CD14-positive monocyte (primary cell): ENCODE measurements around the gene RRAD. TPM values are rescaled to one million over a fixed set of nuclear protein-coding genes. Genes with fewer than 3 reads are reported as not detected.
"Not testable (repeated sequence)": the region's sequence is repeated elsewhere in the genome, so short reads cannot be mapped to it uniquely, and the experiment has no call there.

Experiments used
- DNase-seq, 3 donors: peaks; one replicate each; pipeline ENCODE4 v3.0.0-alpha.2; 2011 to 2022
- H2AFZ ChIP-seq: 2 replicates; pipeline ENCODE4 v1.6.0; 2012; ENCODE audit warnings: mild to moderate bottlenecking, low read depth, low read length, inconsistent platforms; ENCODE audit not compliant: insufficient read depth, poor library complexity, severe bottlenecking
- H3K27ac ChIP-seq, 2 donors: 1 replicate in 1 of 2; 2 replicates in 1 of 2; pipeline ENCODE4 v1.5.1; 2012 to 2013; ENCODE audit warnings: low read length in 2 of 2, control low read depth in 1 of 2, inconsistent platforms in 1 of 2, low read depth in 1 of 2, mild to moderate bottlenecking in 1 of 2
- H3K27me3 ChIP-seq, 2 donors: one replicate each; pipeline versions ENCODE4 v1.6.0 to v1.6.1; 2011 to 2013; ENCODE audit warnings: low read length in 2 of 2; ENCODE audit not compliant: control insufficient read depth in 2 of 2, insufficient read depth in 2 of 2
- H3K36me3 ChIP-seq, 2 donors: replicated peaks in 1 of 2; 1 replicate in 1 of 2; 2 replicates in 1 of 2; pipeline versions ENCODE4 v1.5.1 to v1.6.1; 2012 to 2013; ENCODE audit warnings: low read length in 2 of 2, control low read depth in 1 of 2, inconsistent platforms in 1 of 2, mild to moderate bottlenecking in 1 of 2; ENCODE audit not compliant: insufficient read depth in 2 of 2, control insufficient read depth in 1 of 2
- H3K4me1 ChIP-seq, 2 donors: 1 replicate in 1 of 2; 2 replicates in 1 of 2; pipeline versions ENCODE4 v1.5.1 to v1.6.1; 2012 to 2013; ENCODE audit warnings: low read length in 2 of 2, control low read depth in 1 of 2, inconsistent platforms in 1 of 2, mild to moderate bottlenecking in 1 of 2, moderate library complexity in 1 of 2; ENCODE audit not compliant: insufficient read depth in 2 of 2, control insufficient read depth in 1 of 2
- H3K4me2 ChIP-seq: replicated peaks from 2 replicates; pipeline ENCODE3; 2012; ENCODE audit warnings: low read length, moderate library complexity, mild to moderate bottlenecking; ENCODE audit not compliant: poor library complexity, severe bottlenecking; ENCODE audit errors: extremely low read depth
- H3K4me3 ChIP-seq, 3 experiments: fragments of 200-600 bp in 1 of 3; sonication (generic) in 1 of 3; replicated peaks in 1 of 3; 1 replicate in 2 of 3; 2 replicates in 1 of 3; pipeline ENCODE4 v1.5.1; 2011 to 2013; ENCODE audit warnings: low read length in 3 of 3, mild to moderate bottlenecking in 3 of 3, control low read depth in 2 of 3, low read depth in 2 of 3, inconsistent platforms in 1 of 3, moderate library complexity in 1 of 3
- H3K79me2 ChIP-seq: 2 replicates; pipeline ENCODE4 v1.6.0; 2012; ENCODE audit warnings: mild to moderate bottlenecking, control low read depth, inconsistent platforms, low read length, moderate library complexity; ENCODE audit not compliant: insufficient read depth
- H3K9ac ChIP-seq: 2 replicates; pipeline ENCODE4 v1.6.0; 2017; ENCODE audit warnings: low read length, mild to moderate bottlenecking; ENCODE audit not compliant: insufficient read depth, poor library complexity, severe bottlenecking
- H3K9me3 ChIP-seq, 2 donors: replicated peaks in 1 of 2; 1 replicate in 1 of 2; 2 replicates in 1 of 2; pipeline versions ENCODE4 v1.5.1 to v1.6.1; 2012 to 2013; ENCODE audit warnings: low read length in 2 of 2, control low read depth in 1 of 2; ENCODE audit not compliant: control insufficient read depth in 1 of 2, insufficient read depth in 1 of 2
- H4K20me1 ChIP-seq: 2 replicates; pipeline ENCODE4 v1.6.0; 2012; ENCODE audit warnings: mild to moderate bottlenecking, low read length, control low read depth, moderate library complexity; ENCODE audit not compliant: insufficient read depth
- H3K27ac Mint-ChIP-seq, 7 donors: one replicate each; pipeline ENCODE4 v1.8.0; 2020; ENCODE audit warnings: mild to moderate bottlenecking in 7 of 7, mixed read lengths in 7 of 7, moderate library complexity in 6 of 7, inconsistent platforms in 2 of 7
- H3K27me3 Mint-ChIP-seq, 3 donors: one replicate each; pipeline ENCODE4 v1.8.0; 2021 to 2022; ENCODE audit warnings: low read depth in 3 of 3, mild to moderate bottlenecking in 3 of 3, mixed read lengths in 3 of 3, moderate library complexity in 3 of 3, inconsistent platforms in 1 of 3
- H3K36me3 Mint-ChIP-seq, 2 donors: one replicate each; pipeline ENCODE4 v1.8.0; 2020; ENCODE audit warnings: mixed read lengths in 2 of 2, inconsistent platforms in 1 of 2, mild to moderate bottlenecking in 1 of 2
- H3K4me1 Mint-ChIP-seq: one replicate; pipeline ENCODE4 v1.8.0; 2020; ENCODE audit warnings: mild to moderate bottlenecking, mixed read lengths
- H3K4me3 Mint-ChIP-seq, 2 donors: one replicate each; pipeline ENCODE4 v1.8.0; 2020; ENCODE audit warnings: mild to moderate bottlenecking in 2 of 2, mixed read lengths in 2 of 2, moderate library complexity in 1 of 2
- H3K9me3 Mint-ChIP-seq, 7 donors: one replicate each; pipeline ENCODE4 v1.8.0; 2020 to 2022; ENCODE audit warnings: mixed read lengths in 7 of 7, mild to moderate bottlenecking in 6 of 7, moderate library complexity in 6 of 7, inconsistent platforms in 2 of 7
- CTCF ChIP-seq: fragments of 200-600 bp; IDR thresholded peaks from one replicate; pipeline ENCODE4 v1.8.0; 2022; ENCODE audit warnings: antibody characterized with exemption, mild to moderate bottlenecking
- WGBS: methylation state at CpG from one replicate; pipeline ENCODE4 v1.1.5; 2013; ENCODE audit warnings: missing lambda C conversion rate; ENCODE audit not compliant: insufficient coverage; 5-methylcytosine and 5-hydroxymethylcytosine counted together
- intact Hi-C, 2 donors: fragments of 100-400 bp; cut with micrococcal nuclease; formaldehyde crosslinking; loops; one replicate each; pipeline versions ENCODE4 v1.15.0 to v1.15.1; 2023
- polyA plus RNA-seq, 3 donors: library from polyadenylated mRNA; depleted of rRNA in 1 of 3; unstranded in 2 of 3; stranded (reverse) in 1 of 3; fragments of 300-500 nt in 2 of 3; fragments of >200 nt in 1 of 3; fragmentation: Illumina TruSeq in 2 of 3; gene quantifications; 1 replicate in 2 of 3; 2 replicates in 1 of 3; pipeline ENCODE4 v1.2.3, GENCODE V29; 2012 to 2021

Gene RRAD
- polyA plus RNA-seq, 3 donors, result 0.42 to 1.9 (median 0.55) TPM

- peak within 1 kb of the TSS; percentile 97 for H2AFZ ChIP-seq
- TF ChIP-seq CTCF, result no peak
- Mint-ChIP-seq H3K27me3 (peaks cover 0 to 2% (median 1%) of the 10 kb centered on the region in 3 donors), H3K4me3 (peak within 1 kb of the TSS; percentile 96 to 97), H3K27ac (peak within 1 kb of the TSS; percentile 91 to 97 (median 94)), H3K36me3 (peaks cover 46 to 62% of the 10 kb centered on the region in 2 donors), H3K4me1 (peaks cover 51% of the 10 kb centered on the region), H3K9me3 (peaks cover 0 to 2% (median 0%) of the 10 kb centered on the region in 7 donors)
- H3K36me3 ChIP-seq, result peaks cover 35 to 51% of the 10 kb centered on the region in 2 donors
- DNase-seq, result no peak
- WGBS, result 62% methylated on average over 36 of the region's 44 CpGs
- H3K27me3 ChIP-seq, result no peaks in the 10 kb centered on the region
- H3K9me3 ChIP-seq, result no peaks in the 10 kb centered on the region
- intact Hi-C loops, result no loop called here
- peaks cover 60% of the 10 kb centered on the region for H4K20me1 ChIP-seq
- peak within 1 kb of the TSS; percentile 89 for H3K9ac ChIP-seq
- H3K79me2 ChIP-seq, result peaks cover 55% of the 10 kb centered on the region
- peaks cover 24 to 38% of the 10 kb centered on the region in 2 donors for H3K4me1 ChIP-seq
- peak within 1 kb of the TSS; percentile 60 to 93 for H3K27ac ChIP-seq
- peak within 1 kb of the TSS; percentile 98 for H3K4me2 ChIP-seq
- peak within 1 kb of the TSS; percentile 50 to 100 (median 74) for H3K4me3 ChIP-seq
Measured at GRCh38 chr16:66935314-66936011, 10.1 kb upstream of the RRAD start, which contains the start of gene CES2. TSS of gene CES2 (plus strand) at chr16:66935516. CDS start at chr16:66935636, 120 bp downstream.

GRCh38 chr16:66934839-66935313 lies 9.5 kb upstream of the RRAD start:
- peak overlapping the region; percentile 97 for H2AFZ ChIP-seq
- 0% methylated on average over 6 of the region's 24 CpGs for WGBS
- peaks cover 55% of the 10 kb centered on the region for H4K20me1 ChIP-seq
- intact Hi-C loops, result loop anchor here in 1 of 2 donors (5.0 kb wide), 1 partner anchor 38 kb away; no protein-coding TSS in a partner anchor
- H3K4me2 ChIP-seq, result peak overlapping the region; percentile 98
- not testable (repeated sequence) for H3K9me3 Mint-ChIP-seq, H3K27me3 ChIP-seq, H3K27me3 Mint-ChIP-seq, H3K9me3 ChIP-seq
- H3K4me1 ChIP-seq, result peaks cover 24 to 38% of the 10 kb centered on the region in 2 donors
- Mint-ChIP-seq H3K36me3 (peaks cover 40 to 57% of the 10 kb centered on the region in 2 donors), H3K4me1 (peaks cover 51% of the 10 kb centered on the region), H3K27ac (peak overlapping the region; percentile 91 to 97 (median 94)), H3K4me3 (peak overlapping the region; percentile 96 to 97)
- peak overlapping the region; percentile 89 for H3K9ac ChIP-seq
- H3K27ac ChIP-seq, result peak overlapping the region; percentile 60 to 93
- peaks cover 29 to 46% of the 10 kb centered on the region in 2 donors for H3K36me3 ChIP-seq
- peak in 2 of 3 donors; percentile 35 to 40 for DNase-seq
- H3K79me2 ChIP-seq, result peaks cover 55% of the 10 kb centered on the region
- peak overlapping the region; percentile 50 to 100 (median 74) for H3K4me3 ChIP-seq
